OCI-LY3 (cell line): ENCODE data around the gene CROCC2.

Experiments
- H2AFZ ChIP-seq: fragments of 200-600, 300-600 bp; shearing (Covaris generic); 2 replicates; pipeline ENCODE4 v1.6.0; 2014; ENCODE audit warnings: antibody characterized with exemption, low read depth, low read length
- H3K27ac ChIP-seq: fragments of 200-600, 300-600 bp; sonication (generic); 2 replicates; pipeline ENCODE4 v1.5.1; 2014; ENCODE audit warnings: mild to moderate bottlenecking, low read length, moderate library complexity, mixed read lengths
- H3K27me3 ChIP-seq: fragments of 200-600, 300-600 bp; sonication (generic); 2 replicates; pipeline ENCODE4 v1.6.1; 2014; ENCODE audit warnings: low read depth, low read length, mixed read lengths
- H3K36me3 ChIP-seq: fragments of 200-600, 300-600 bp; sonication (generic); replicated peaks from 2 replicates; pipeline ENCODE3; 2014; ENCODE audit warnings: low read depth, low read length, mixed read lengths
- H3K4me1 ChIP-seq: fragments of 300-600, 200-600 bp; sonication (generic); 2 replicates; pipeline ENCODE4 v1.6.1; 2014; ENCODE audit warnings: low read length, mixed read lengths
- H3K4me2 ChIP-seq: fragments of 200-600, 300-600 bp; sonication (generic); 2 replicates; pipeline ENCODE4 v1.6.1; 2014; ENCODE audit warnings: low read length, mixed read lengths
- H3K4me3 ChIP-seq: fragments of 300-600, 200-600 bp; sonication (generic); 2 replicates; pipeline ENCODE4 v1.5.1; 2014; ENCODE audit warnings: antibody characterized with exemption, mild to moderate bottlenecking, low read length, moderate library complexity
- H3K79me2 ChIP-seq: fragments of 300-600, 200-600 bp; shearing (Covaris generic); 2 replicates; pipeline ENCODE4 v1.6.1; 2014; ENCODE audit warnings: mild to moderate bottlenecking, low read length, mixed read lengths
- H3K9ac ChIP-seq: fragments of 300-600, 200-600 bp; shearing (Covaris generic); 2 replicates; pipeline ENCODE4 v1.6.0; 2014; ENCODE audit warnings: mild to moderate bottlenecking, low read length, moderate library complexity
- H3K9me3 ChIP-seq: fragments of 200-600, 300-600 bp; shearing (Covaris generic); 2 replicates; pipeline ENCODE4 v1.6.1; 2014; ENCODE audit warnings: low read length, mixed read lengths; ENCODE audit not compliant: insufficient read depth
- H4K20me1 ChIP-seq: fragments of 200-600, 300-600 bp; sonication (generic); 2 replicates; pipeline ENCODE4 v1.6.1; 2016; ENCODE audit warnings: low read length, mixed read lengths; ENCODE audit not compliant: insufficient read depth
- EZH2phosphoT487 ChIP-seq: fragments of 200-600 bp; shearing (Covaris generic); IDR thresholded peaks from 2 replicates; pipeline ENCODE4 v1.6.1; 2018; ENCODE audit warnings: antibody characterized with exemption, mixed run types, low read depth
- TF ChIP-seq, protein P1 (sequence below): fragments of 200-600, 300-600 bp; sonication (generic); IDR thresholded peaks from 2 replicates; pipeline ENCODE4 v1.5.1; 2014; ENCODE audit warnings: antibody characterized with exemption, low read length, low read depth

The CROCC2 gene

DNA sequence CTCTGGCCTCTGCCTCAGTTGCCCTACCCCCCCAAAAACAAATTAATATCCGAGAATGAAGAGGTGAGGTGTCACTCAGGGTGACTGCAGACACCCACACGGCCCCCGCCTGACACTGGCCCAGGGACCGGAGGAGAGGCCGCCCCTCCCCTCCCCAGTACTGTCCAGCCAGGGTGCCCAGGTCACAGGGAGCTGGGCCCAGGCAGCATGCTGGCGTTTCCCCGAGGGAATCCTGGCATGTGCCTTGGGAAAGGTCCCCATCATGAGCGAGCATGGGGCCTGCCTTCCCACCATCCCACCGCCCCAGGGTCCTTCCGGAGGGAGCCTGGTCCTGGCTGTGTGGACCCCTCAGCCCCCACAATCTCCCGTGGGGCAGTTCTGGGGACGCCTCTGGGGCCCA, 13.2 kb upstream of the CROCC2 start:
- H3K36me3 ChIP-seq, result no peaks in the 10 kb centered on the region
- H3K4me1 ChIP-seq, result no peaks in the 10 kb centered on the region
- no peaks in the 10 kb centered on the region for H3K27me3 ChIP-seq
- no peak overlapping the region for H3K9ac ChIP-seq
- H2AFZ ChIP-seq, result no peak overlapping the region
- H3K27ac ChIP-seq, result no peak overlapping the region
- H3K79me2 ChIP-seq, result no peaks in the 10 kb centered on the region
- no peak for TF ChIP-seq EZH2phosphoT487
- TF ChIP-seq, protein P1, sequence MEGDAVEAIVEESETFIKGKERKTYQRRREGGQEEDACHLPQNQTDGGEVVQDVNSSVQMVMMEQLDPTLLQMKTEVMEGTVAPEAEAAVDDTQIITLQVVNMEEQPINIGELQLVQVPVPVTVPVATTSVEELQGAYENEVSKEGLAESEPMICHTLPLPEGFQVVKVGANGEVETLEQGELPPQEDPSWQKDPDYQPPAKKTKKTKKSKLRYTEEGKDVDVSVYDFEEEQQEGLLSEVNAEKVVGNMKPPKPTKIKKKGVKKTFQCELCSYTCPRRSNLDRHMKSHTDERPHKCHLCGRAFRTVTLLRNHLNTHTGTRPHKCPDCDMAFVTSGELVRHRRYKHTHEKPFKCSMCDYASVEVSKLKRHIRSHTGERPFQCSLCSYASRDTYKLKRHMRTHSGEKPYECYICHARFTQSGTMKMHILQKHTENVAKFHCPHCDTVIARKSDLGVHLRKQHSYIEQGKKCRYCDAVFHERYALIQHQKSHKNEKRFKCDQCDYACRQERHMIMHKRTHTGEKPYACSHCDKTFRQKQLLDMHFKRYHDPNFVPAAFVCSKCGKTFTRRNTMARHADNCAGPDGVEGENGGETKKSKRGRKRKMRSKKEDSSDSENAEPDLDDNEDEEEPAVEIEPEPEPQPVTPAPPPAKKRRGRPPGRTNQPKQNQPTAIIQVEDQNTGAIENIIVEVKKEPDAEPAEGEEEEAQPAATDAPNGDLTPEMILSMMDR, result no peak
- no peak overlapping the region for H3K4me3 ChIP-seq
- H3K4me2 ChIP-seq, result no peak overlapping the region
- H3K9me3 ChIP-seq, result no peaks in the 10 kb centered on the region
- no peaks in the 10 kb centered on the region for H4K20me1 ChIP-seq

DNA sequence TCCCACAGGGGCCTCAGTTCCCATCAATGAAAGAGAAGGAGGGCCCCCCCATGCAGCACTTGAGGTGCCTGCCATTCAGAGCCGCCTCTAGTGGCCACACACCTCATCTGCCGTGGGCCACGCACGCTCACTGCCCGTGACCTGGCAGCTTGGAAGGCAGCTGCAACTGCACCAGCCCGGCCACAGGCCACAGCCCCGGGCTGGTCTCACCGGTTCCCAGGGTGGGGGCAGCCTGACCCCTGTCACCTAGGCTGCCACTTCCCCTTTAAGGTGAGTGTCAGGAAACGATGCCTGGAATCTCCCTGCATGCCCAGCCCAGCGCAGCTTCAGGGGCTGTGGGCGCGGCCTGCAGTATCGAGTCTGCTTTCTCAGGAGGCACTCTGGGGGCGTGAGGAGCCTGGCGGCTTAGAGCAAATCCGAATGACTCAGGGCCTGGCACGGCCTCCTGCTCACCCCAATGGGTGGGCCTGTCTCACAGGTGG, 12.7 kb upstream of the CROCC2 start:
- Histone ChIP-seq H3K4me1 (no peaks in the 10 kb centered on the region), H3K27ac (no peak overlapping the region), H4K20me1 (no peaks in the 10 kb centered on the region), H3K79me2 (no peaks in the 10 kb centered on the region), H3K4me2 (peak overlapping the region; percentile 22), H2AFZ (no peak overlapping the region), H3K9ac (no peak overlapping the region), H3K4me3 (no peak overlapping the region), H3K36me3 (no peaks in the 10 kb centered on the region), H3K27me3 (no peaks in the 10 kb centered on the region), H3K9me3 (no peaks in the 10 kb centered on the region)
- TF ChIP-seq, protein P1, result no peak
- no peak for TF ChIP-seq EZH2phosphoT487

DNA sequence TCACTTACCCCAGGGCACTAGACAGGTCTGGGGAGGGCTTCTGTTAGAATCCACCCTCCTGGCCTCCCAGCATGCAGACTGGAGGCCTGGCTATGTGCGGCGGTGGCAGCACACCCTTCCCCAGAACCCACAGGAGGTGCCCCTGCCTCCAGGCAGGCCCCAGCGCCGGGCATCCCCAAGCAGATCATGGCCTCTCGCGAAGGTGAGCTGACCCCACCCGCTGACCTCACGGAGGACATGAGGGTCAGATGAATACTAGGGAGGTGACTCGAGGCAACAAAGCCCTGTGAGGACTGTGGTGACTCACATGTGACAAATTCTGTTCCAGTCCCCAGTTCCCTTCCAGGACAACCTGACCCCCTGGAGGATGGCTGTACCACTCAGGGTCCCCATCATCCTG, 12.1 kb upstream of the CROCC2 start:
- H3K27ac ChIP-seq, result no peak overlapping the region
- no peaks in the 10 kb centered on the region for H3K36me3 ChIP-seq
- H4K20me1 ChIP-seq, result no peaks in the 10 kb centered on the region
- no peak overlapping the region for H3K9ac ChIP-seq
- TF ChIP-seq, protein P1, result no peak
- TF ChIP-seq EZH2phosphoT487, result no peak
- H3K4me3 ChIP-seq, result no peak overlapping the region
- no peak overlapping the region for H2AFZ ChIP-seq
- no peaks in the 10 kb centered on the region for H3K79me2 ChIP-seq
- H3K4me1 ChIP-seq, result no peaks in the 10 kb centered on the region
- no peaks in the 10 kb centered on the region for H3K9me3 ChIP-seq
- no peaks in the 10 kb centered on the region for H3K27me3 ChIP-seq
- H3K4me2 ChIP-seq, result no peak overlapping the region; the same call in 1 of the 2 replicates

DNA sequence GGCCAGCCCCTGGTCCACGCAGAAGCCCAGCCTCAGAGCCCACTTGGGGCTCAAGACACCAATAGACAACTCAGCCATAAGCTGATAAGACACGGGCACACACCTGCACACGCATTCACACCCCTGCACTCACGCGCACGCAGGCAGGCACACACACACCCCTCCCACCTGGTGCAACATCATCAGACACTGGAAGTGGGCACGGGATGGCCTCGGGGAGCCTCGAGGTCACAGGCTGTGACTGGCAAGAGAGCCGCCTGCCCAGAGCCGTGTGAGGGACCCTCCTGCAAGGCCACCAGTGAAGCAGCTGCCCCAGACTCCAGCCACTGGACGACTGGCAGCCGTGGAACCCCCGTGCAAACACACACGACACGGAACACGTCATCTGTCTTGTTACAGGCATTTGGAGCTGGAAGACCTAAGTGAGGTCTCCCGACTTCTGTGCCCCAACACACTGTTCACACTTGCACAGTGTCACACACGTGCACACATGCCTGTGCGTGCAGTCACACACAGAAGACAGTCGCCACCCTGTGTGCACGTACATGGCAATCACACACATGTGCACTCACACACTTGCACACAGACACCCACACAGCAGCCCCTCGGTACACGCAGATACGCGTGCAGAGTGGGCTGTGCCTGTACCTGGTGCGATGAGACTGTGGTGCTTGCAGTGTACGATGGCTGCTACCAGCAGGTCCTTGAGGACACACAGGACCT, 11.1 kb upstream of the CROCC2 start:
- H3K4me1 ChIP-seq, result no peaks in the 10 kb centered on the region
- H3K27ac ChIP-seq, result no peak overlapping the region
- H4K20me1 ChIP-seq, result no peaks in the 10 kb centered on the region
- H3K9me3 ChIP-seq, result no peaks in the 10 kb centered on the region
- no peak for TF ChIP-seq EZH2phosphoT487
- TF ChIP-seq, protein P1, result no peak
- no peak overlapping the region for H3K4me3 ChIP-seq
- H3K27me3 ChIP-seq, result no peaks in the 10 kb centered on the region
- no peak overlapping the region for H3K9ac ChIP-seq
- H3K4me2 ChIP-seq, result no peak overlapping the region
- H3K79me2 ChIP-seq, result no peaks in the 10 kb centered on the region
- no peaks in the 10 kb centered on the region for H3K36me3 ChIP-seq
- H2AFZ ChIP-seq, result no peak overlapping the region
